Heart left ventricle (tissue), 16 donors: Measurements from ENCODE around the gene LMAN2L. TPM values are rescaled to one million over a fixed set of nuclear protein-coding genes. Genes with fewer than 3 reads are reported as not detected.

Experiments
- ATAC-seq, 4 donors: fragments of 200-7000 bp; cut with Tn5 transposase; one replicate each; pipeline ENCODE4 v1.9.1; 2020 to 2022; ENCODE audit warnings: moderate library complexity in 4 of 4, mild to moderate bottlenecking in 3 of 4, moderate number of reproducible peaks in 1 of 4
- DNase-seq, 5 donors: peaks; one replicate each; pipeline ENCODE4 v3.0.0-alpha.2; 2020
- H3K27ac ChIP-seq, 12 donors: fragments of 200-600 bp; sonication (generic) in 4 of 12; one replicate each; pipeline versions ENCODE4 v1.5.0 to v1.8.0; 2016 to 2022; ENCODE audit warnings: mild to moderate bottlenecking in 2 of 12
- H3K27me3 ChIP-seq, 9 donors: fragments of 200-600 bp; sonication (generic) in 2 of 9; one replicate each; pipeline versions ENCODE4 v1.5.1 to v1.8.0; 2016 to 2022; ENCODE audit warnings: mild to moderate bottlenecking in 3 of 9
- H3K36me3 ChIP-seq, 9 donors: fragments of 200-600 bp; sonication (generic) in 2 of 9; one replicate each; pipeline versions ENCODE4 v1.5.0 to v1.8.0; 2018 to 2022; ENCODE audit warnings: mild to moderate bottlenecking in 2 of 9
- H3K4me1 ChIP-seq, 12 donors: fragments of 200-600 bp; sonication (generic) in 4 of 12; one replicate each; pipeline versions ENCODE4 v1.5.0 to v1.8.0; 2016 to 2022; ENCODE audit warnings: mild to moderate bottlenecking in 3 of 12
- H3K4me3 ChIP-seq, 12 donors: fragments of 200-600 bp; sonication (generic) in 4 of 12; one replicate each; pipeline versions ENCODE4 v1.5.0 to v1.8.0; 2017 to 2022; ENCODE audit warnings: mild to moderate bottlenecking in 9 of 12, moderate library complexity in 4 of 12
- H3K9me3 ChIP-seq, 12 donors: fragments of 200-600 bp; sonication (generic) in 4 of 12; one replicate each; pipeline versions ENCODE4 v1.5.0 to v1.8.0; 2016 to 2022; ENCODE audit warnings: mild to moderate bottlenecking in 1 of 12
- POLR2A ChIP-seq, 2 donors: fragments of 450-650 bp; IDR thresholded peaks; one replicate each; pipeline ENCODE4 v1.6.1; 2017; ENCODE audit warnings: antibody characterized with exemption in 2 of 2, mild to moderate bottlenecking in 2 of 2, moderate library complexity in 2 of 2
- WGBS, 4 donors: extraction: QIAGEN DNeasy Blood & Tissue Kit in 2 of 4; methylation state at CpG; one replicate each; pipeline versions ENCODE4 v1.1.5 to v1.1.7; 2013 to 2018; 5-methylcytosine and 5-hydroxymethylcytosine counted together
- intact Hi-C, 10 donors: fragments of 100-400 bp; cut with DNase I; formaldehyde crosslinking; loops; one replicate each; pipeline versions ENCODE4 v1.11.1 to v1.14.2; 2022
- polyA plus RNA-seq, 2 donors: library from polyadenylated mRNA; stranded (reverse); fragments of 200-250 nt; gene quantifications; one replicate each; pipeline ENCODE4 v1.2.3, GENCODE V29; 2013
- total RNA-seq, 9 donors: library from RNA; depleted of rRNA in 2 of 9; stranded (reverse); fragments of >200 nt in 2 of 9; fragmentation: NEBNext Ultra II Directional in 3 of 9; extraction: Animal tissue kit (Norgen Biotek cat#: 25700) in 3 of 9; gene quantifications; one replicate each; pipeline versions ENCODE4 v1.1.0 to v1.2.4, GENCODE V29; 2016 to 2023
- TF ChIP-seq, protein P1 (sequence below), 12 donors: fragments of 200-600 bp; sonication (generic) in 4 of 12; IDR thresholded peaks; one replicate each; pipeline versions ENCODE4 v1.5.0 to v1.8.0; 2018 to 2022; ENCODE audit warnings: antibody characterized with exemption in 12 of 12, mild to moderate bottlenecking in 5 of 12
- donor health status: ischemic (EF 13 %, LVEDD 7.1; RV severe dilation, severe dysfunction).
- donor health status: healthy with polysubstance abuse.
- donor health status: DM: no; HTN: yes; CAD: no.
- donor health status: DM: no; HTN: no; CAD: no.
- donor health status: ischemic (EF 25% LVEDD 6.9; RV normal size, moderate dysfunction).
- donor health status: ischemic (EF 25% LVEDD 5.7; RV mildly dilated, moderate dysfunction).
- donor health status: healthy.
- donor health status: DM: yes; HTN: yes; CAD: no.
- donor health status: ischemic (EF 35%, LVEDD 5.7; RV mildly dilated, moderate dysfunction).
- donor health status: nonischemic (EF 11% LVEDD 7.7; RV severe dilation, severe dysfunction).
- donor health status: DM: yes; HTN: yes; CAD: no.
- donor health status: PGD.
- donor health status: ischemic (EF 29% LVEDD 5.4; RV normal size, mild dysfunction).
- donor health status: nonischemic (EF 23%, LVEDD 6.1; RV moderate dilation, normal function).

Gene LMAN2L
- total and polyA plus RNA-seq, 11 donors: 11.3 to 38.5 (median 20.5) TPM

DNA sequence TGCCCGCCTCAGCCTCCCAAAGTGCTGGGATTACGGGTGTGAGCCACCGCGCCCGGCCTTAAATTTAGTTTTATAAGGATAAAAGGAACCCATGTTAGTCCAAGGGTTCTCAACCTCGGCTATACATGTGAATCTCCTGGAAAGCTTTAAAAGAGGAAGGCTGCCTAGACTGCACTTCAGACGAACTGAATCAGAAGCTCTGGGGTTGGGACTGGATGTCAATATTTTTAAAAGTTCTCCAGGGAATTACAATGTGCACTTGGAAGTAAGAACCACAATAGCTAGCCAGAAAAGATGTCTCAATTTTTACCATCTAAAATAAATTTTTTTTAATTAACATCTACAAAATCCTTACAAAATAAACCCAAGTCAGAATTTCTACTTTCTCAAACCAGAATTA lies 10.1 kb downstream of the LMAN2L start:
- Histone ChIP-seq H3K4me3 (no peak overlapping the region), H3K4me1 (peaks cover 0 to 25% (median 7%) of the 10 kb centered on the region in 12 donors), H3K9me3 (no peaks in the 10 kb centered on the region), H3K27me3 (no peaks in the 10 kb centered on the region), H3K27ac (peak overlapping the region in 2 of 12 donors; percentile 1 to 31), H3K36me3 (peaks cover 0 to 100% (median 90%) of the 10 kb centered on the region in 9 donors)
- 62 to 87% (median 83%) methylated on average over 7 of the region's 7 CpGs for WGBS, 4 donors
- intact Hi-C loops: loop anchor here in 7 of 10 donors (10.0 kb wide), 2 partner anchors 85 to 95 kb away; partner anchors contain the start of genes KANSL3 (in 4 of the 7) and FER1L5 (in 3 of the 7)
- TF ChIP-seq, protein P1, sequence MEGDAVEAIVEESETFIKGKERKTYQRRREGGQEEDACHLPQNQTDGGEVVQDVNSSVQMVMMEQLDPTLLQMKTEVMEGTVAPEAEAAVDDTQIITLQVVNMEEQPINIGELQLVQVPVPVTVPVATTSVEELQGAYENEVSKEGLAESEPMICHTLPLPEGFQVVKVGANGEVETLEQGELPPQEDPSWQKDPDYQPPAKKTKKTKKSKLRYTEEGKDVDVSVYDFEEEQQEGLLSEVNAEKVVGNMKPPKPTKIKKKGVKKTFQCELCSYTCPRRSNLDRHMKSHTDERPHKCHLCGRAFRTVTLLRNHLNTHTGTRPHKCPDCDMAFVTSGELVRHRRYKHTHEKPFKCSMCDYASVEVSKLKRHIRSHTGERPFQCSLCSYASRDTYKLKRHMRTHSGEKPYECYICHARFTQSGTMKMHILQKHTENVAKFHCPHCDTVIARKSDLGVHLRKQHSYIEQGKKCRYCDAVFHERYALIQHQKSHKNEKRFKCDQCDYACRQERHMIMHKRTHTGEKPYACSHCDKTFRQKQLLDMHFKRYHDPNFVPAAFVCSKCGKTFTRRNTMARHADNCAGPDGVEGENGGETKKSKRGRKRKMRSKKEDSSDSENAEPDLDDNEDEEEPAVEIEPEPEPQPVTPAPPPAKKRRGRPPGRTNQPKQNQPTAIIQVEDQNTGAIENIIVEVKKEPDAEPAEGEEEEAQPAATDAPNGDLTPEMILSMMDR (IDR thresholded peaks at IDR 0.05): no peak
- no peak for TF ChIP-seq POLR2A (IDR thresholded peaks at IDR 0.05)
- DNase-seq: no peak
- peak in 2 of 4 donors; percentile 27 to 56 for ATAC-seq

DNA sequence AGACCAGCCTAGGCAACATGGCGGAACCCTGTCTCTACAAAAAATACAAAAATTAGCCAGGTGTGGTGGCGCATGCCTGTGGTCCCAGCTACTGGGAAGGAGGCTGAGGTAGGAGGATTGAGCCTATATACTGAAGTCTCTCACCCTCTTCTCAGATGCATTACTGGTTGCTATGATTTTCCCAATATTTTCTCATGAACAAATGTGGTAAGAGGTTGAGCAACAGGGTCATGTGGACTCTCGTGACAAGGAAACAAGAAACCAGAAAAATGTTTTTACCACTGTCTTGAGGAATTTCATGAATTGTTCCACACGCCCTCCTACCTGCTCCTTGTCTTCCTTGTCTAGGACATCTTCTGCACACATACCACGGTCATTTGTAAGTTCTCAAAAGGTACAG lies 12.4 kb downstream of the LMAN2L start:
- no peaks in the 10 kb centered on the region for H3K9me3 ChIP-seq
- H3K4me3 ChIP-seq: no peak overlapping the region
- ATAC-seq: no peak
- DNase-seq: no peak
- peaks cover 0 to 13% (median 0%) of the 10 kb centered on the region in 12 donors for H3K4me1 ChIP-seq
- intact Hi-C loops: no loop called here
- WGBS, 4 donors: 89 to 96% (median 95%) methylated on average over 5 of the region's 5 CpGs
- peaks cover 0 to 100% (median 72%) of the 10 kb centered on the region in 9 donors for H3K36me3 ChIP-seq
- TF ChIP-seq, protein P1 (IDR thresholded peaks at IDR 0.05): no peak
- no peak for TF ChIP-seq POLR2A (IDR thresholded peaks at IDR 0.05)
- H3K27ac ChIP-seq: no peak overlapping the region
- H3K27me3 ChIP-seq: no peaks in the 10 kb centered on the region

DNA sequence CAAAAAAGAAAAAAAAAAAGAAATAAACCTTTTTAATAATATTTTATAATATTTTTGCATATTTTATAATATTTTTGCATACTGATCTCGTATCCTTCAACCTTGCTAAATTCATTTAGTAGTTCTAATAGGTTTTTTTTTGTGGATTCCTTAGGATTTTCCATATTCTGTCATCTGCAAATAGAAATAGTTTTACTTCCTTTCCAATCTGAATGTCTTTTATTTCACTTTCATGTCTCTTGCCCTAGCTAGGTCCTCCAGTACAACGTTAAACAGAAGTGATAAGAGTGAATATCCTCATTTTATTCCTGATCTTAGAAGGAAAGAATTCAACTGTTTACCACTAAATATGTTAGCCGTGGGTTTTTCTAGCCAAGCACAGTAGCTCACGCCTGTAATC lies 13.7 kb downstream of the LMAN2L start:
- peaks cover 0 to 13% (median 0%) of the 10 kb centered on the region in 12 donors for H3K4me1 ChIP-seq
- H3K27ac ChIP-seq: no peak overlapping the region
- intact Hi-C loops: no loop called here
- H3K36me3 ChIP-seq: peaks cover 0 to 93% (median 59%) of the 10 kb centered on the region in 9 donors
- no peak for TF ChIP-seq POLR2A (IDR thresholded peaks at IDR 0.05)
- TF ChIP-seq, protein P1 (IDR thresholded peaks at IDR 0.05): no peak
- WGBS, 4 donors: 83 to 89% (median 87%) methylated on average over 4 of the region's 4 CpGs
- H3K4me3 ChIP-seq: no peak overlapping the region
- no peaks in the 10 kb centered on the region for H3K9me3 ChIP-seq
- DNase-seq: no peak
- H3K27me3 ChIP-seq: no peaks in the 10 kb centered on the region
- ATAC-seq: no peak

DNA sequence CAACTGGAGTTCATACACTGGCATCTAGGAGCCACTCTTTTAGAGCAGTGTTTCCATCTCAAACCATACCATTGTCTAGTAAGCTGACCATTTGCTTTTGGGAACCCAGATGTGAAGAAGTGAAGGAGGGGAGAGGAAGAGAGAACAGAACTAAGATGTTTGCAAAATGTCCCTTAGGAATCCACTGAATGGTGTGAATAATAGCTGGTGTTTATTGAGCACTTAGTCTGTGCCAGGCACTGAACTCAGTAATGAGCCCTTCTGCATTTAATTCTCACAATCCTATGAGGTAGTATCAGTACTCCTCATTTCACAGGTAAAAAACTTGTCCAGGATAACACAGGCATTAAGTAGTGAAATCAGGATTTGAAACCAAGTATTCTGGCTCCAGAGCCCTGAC lies 23.5 kb downstream of the LMAN2L start:
- no peaks in the 10 kb centered on the region for H3K9me3 ChIP-seq
- peaks cover 0 to 82% (median 21%) of the 10 kb centered on the region in 9 donors for H3K36me3 ChIP-seq
- H3K4me3 ChIP-seq: no peak overlapping the region
- H3K27me3 ChIP-seq: no peaks in the 10 kb centered on the region
- H3K27ac ChIP-seq: no peak overlapping the region
- TF ChIP-seq, protein P1 (IDR thresholded peaks at IDR 0.05): no peak
- TF ChIP-seq POLR2A (IDR thresholded peaks at IDR 0.05): no peak
- ATAC-seq: no peak
- peaks cover 0 to 3% (median 0%) of the 10 kb centered on the region in 12 donors for H3K4me1 ChIP-seq
- intact Hi-C loops: no loop called here
- no peak for DNase-seq
